HG03558 (cell line): Measurements from ENCODE around the gene OPHN1.
"Not testable (repeated sequence)": the region's sequence is repeated elsewhere in the genome, so short reads cannot be mapped to it uniquely, and the experiment has no call there.

ENCODE experiments used
- ATAC-seq: cut with Tn5 transposase; IDR thresholded peaks from one replicate; pipeline ENCODE4 v1.9.1; 2021; ENCODE audit warnings: moderate number of reproducible peaks; ENCODE audit not compliant: unreplicated experiment; ENCODE audit errors: extremely low read depth

Gene OPHN1

DNA sequence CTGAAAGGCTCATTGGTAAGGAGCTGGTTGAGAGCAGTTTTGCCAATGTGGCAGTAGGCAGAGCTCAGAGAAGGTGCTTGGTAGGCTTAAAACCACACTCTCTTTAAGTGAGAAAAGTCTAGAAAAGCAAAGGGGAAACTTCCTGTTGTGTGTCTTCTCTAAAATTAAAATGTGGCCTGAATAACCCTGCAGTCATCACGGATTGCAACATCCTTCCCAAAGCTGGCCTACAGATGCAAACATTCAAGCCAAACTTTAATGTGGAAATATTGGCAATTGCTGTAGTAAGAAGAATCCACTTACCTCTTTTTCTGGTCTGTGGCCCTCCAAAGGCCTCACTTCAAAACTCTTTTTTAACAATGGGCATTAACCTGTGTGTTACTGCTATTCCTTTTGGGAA lies 348.5 kb downstream of the OPHN1 start:
- ATAC-seq, result no peak

DNA sequence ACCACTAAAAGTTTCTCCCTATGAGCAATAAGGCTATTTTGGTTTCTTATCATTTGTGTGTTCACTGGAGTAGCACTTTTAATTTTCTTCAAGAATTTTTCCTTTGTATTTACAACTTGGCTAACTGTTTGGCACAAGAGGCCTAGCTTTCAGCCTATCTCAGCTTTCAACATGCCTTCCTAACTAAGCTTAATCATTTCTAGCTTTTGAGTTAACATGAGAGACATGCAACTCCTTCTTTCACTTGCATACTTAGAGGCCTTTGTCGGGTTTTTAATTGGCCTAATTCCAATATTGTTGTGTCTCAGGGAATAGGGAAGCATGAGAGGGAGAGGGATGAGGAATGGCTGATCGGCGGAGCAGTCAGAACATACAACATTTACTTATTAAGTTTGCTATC lies 349.8 kb downstream of the OPHN1 start:
- no peak for ATAC-seq

DNA sequence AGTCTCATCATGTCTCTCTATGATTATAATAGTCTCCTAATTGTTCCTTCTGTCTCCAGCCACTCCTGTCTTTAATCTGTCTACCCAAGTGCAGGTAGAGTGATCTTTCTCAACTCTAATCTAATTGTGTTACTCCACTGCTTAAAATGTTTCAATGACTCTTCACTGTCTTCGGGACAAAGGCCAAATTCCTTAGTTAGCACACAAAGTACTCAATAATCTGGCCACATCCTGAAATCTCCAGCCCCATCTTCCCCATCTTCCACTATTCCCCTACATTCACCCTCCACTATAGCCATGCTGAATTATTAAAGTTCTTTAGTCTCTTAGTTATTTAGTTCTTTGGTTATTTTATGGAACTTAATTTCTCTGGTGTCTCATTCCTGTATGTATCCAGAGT lies 353.3 kb downstream of the OPHN1 start:
- ATAC-seq, result no peak

DNA sequence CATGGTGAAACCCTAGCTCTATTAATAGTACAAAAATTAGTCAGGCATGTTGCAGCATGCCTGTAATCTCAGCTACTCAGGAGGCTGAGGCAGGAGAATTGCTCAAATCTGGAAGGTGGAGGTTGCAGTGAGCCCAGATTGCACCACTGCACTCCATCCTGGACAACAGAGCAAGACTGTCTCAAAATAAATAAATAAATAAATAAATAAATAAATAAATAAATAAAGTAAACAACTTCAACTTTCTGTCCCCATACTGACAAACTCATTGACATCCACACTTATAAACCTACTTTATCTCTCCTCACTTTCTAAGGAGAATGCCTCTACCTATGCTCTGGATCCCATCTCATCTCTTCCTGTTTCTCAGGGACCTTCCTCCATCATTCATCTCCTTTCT lies 354.5 kb downstream of the OPHN1 start:
- ATAC-seq, result not testable (repeated sequence)

DNA sequence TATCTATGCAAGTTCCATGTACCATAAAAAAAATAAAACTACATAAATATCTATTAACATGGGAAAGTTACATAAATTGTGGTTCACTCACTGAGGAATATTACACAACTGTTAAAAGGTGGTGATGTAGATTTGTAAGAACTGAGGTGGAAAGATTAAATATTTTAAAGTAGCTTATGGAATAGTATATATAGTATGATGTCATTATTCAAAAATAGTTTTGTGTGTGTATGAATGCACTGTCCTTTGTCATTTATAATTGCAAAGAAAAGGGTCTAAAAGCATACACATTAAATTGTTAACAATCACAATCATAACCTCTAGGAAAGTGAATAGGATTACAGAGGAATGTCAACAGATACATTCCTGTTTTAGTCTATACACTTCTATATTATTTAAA lies 355.9 kb downstream of the OPHN1 start:
- ATAC-seq, result no peak

DNA sequence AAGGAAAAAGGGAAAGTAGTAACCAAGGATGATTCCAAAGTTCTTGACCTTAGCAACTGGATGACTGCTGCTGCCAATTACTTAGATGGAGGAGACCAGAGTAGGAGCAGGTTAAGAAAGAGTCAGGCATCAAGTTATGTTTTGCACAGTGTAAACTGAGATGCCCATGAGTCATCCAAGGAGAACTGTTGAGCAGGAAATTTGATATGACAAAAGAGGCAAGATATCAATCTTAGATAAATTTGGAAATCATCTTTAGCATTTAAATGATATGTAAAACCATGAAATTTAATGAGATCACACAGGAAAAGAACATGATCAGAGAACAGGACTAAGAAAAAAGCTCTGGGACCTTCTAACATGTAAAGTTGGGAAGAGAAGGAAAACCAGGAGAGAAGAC lies 361.3 kb downstream of the OPHN1 start:
- ATAC-seq, result no peak

DNA sequence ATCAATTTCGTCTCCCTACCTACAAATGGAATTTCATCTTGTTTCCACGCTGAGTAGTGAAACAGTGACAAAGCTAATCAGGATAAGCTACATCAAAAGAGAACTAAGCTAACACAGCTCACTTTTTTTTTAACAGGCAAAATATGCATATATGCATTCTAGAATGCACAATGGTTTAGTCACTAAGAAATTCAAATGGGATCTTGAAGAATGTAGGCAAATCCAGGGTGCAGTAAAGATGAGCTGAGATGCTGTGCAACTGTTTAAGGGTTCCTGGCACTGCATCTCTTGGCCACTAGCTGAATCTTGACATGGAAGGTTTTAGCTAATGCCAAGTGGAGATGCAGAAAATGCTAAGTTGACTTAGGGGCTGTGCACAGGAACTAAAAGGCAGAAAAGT lies 363.2 kb downstream of the OPHN1 start:
- not testable (repeated sequence) for ATAC-seq

DNA sequence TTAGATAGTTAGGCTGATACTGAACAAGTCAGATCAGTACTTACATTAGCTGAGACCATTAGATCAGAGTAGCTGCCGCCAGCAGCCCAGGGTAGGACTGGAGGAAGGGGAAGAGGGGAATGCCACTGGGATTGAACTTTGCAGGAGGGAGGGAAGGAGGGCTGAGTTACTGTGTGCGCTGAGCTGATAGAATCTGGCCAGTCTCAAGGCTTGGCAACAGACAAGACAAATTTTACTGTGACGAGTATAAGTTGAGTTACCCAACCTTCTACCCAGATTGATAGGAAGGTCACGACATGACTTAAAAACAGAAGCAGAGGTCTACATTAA lies 372.1 kb downstream of the OPHN1 start:
- ATAC-seq, result no peak

DNA sequence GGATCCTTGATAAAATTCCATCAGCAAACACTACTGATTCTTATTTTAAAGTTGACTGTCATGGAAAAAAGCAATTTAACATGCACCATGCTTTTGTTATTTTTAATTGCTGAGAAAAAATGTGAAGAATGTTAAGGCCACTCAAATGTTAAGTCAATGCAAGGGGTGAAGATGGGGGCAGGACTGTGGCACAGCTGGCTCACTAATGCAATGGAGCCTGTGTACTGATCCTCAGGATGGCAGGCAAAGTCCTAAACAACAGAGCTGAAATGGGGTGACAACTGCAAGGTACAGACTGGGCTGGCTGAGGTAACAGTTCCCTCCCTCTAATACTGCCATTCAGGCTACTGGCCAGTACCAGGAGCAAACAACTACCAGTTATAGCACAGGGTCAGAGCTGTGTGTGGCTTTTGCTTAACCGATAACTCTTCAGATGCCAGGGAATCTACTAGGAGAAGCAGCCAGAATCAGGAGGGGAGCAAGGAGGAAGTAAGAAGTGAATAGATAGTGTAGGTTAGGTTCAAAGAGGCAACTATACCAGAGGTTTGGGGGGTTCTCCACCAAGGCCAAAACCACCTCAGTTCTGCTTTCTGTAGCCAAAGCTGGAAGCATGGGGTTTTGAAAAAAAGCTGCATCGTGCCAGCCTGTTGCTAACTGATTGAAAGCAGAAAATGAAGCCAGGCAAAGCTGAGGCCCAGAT lies 372.6 kb downstream of the OPHN1 start:
- no peak for ATAC-seq

DNA sequence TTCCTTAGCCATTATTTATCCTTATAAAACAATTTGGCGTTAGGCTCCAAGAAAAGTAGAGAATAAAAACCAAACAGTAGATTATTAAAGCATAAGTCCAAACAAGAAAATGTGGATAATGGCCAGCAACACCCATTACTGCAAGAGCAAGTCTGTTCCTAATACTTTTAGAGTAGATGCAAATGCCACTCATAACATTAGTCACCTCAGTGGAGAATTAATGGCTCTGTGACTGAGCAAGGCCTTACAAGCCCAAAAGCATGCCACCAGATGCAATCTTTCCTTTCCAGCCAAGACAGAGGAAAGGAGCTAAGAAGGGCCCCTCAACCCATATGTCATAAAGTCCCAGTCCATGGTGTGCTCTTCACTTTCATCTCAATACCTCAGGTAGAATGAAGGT lies 373.8 kb downstream of the OPHN1 start:
- no peak for ATAC-seq

DNA sequence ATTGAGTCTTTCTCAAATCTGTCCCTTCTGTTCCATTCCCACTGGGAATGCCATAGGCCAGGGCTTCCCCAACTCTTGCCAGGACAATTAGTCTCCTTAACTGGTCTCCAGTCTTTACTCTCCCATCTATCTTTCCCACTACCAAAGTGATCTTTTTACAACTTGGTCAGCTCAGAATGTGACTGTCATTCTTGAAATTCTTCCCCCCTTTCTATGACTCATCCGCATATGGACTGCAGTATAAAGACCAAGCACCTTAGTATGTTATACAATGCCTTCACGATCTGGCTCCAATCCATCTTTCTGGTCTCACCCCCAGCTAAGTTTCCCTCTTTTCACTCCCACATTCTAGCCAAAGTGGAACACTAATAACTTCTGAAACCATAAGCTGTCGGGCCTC lies 383.8 kb downstream of the OPHN1 start:
- no peak for ATAC-seq

DNA sequence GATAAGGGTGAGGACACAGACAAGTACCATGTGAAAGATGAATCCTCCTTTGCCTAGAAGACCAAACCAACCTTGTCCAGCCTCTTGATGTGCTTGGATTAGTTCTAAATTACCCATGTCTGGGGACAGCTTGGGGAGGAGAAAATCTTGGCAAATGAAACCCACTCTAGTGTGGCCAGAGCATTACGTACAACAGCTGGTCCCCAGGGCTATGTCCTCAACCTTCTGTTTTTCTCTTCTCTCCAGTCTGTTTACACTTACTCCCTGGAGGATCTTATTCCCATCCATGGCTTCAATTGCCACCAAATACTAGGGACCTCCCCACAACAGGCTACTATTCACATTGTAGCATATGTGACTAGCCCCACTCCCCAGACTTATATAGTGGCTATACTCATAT lies 384.5 kb downstream of the OPHN1 start:
- ATAC-seq, result no peak

DNA sequence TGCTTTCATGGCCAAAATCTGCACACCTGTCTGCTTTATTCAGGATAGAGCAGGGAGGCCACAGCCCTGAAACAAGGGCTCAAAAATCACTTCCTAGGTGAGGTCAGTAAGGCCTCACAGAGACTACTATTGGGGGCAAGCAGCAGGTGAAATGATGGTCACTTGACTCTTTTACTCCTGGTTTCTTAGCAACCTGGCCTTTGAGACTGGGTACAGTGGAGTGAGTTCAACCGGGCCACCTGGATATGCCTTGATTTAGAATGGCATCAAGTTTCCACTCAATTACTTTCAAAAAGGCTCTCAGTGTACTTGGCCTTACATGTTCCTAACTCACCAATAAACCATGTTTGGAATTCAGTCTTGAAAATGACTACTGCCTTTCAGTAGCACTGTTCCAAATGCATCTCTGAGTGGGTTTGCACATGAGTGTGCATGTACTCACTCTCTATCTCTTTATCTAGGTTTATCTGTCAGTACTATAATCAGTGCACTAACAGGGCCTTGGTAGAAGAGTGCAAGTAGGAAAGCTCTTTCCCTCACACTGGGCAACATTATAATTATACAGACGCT lies 388.2 kb downstream of the OPHN1 start:
- no peak for ATAC-seq

DNA sequence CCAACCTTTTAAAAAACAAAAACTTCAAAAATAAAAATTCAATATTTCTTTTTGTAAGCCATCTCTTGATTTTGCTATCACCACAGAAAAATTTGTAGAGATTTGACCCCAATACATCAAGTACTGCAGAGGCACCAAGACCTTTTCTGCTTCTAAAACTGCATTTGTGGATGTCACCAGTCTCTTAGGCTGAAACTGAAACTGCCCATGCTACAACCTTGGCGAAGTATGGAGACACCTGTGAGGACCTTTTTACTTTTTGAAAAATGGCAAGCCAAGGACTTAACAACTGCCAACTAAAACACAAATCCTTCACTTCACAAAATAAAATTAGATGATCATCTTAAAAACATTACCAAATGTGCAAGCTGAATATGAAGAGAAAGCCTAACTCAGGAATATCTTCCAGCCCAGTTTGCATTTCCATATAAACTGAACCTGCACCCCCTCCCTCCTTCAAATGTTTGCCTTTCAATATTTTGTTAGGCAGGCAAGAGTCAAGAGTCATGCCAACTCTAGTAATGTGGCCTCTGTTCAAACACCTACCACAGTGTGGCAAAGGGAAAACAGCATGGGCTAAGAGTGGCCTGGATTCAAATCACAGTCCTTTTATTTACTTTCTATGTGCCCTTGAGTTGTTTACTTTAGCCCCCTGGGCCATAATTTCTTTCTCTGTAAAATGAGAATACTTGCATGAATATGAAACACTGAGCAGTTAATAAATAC lies 389.4 kb downstream of the OPHN1 start:
- ATAC-seq, result no peak

DNA sequence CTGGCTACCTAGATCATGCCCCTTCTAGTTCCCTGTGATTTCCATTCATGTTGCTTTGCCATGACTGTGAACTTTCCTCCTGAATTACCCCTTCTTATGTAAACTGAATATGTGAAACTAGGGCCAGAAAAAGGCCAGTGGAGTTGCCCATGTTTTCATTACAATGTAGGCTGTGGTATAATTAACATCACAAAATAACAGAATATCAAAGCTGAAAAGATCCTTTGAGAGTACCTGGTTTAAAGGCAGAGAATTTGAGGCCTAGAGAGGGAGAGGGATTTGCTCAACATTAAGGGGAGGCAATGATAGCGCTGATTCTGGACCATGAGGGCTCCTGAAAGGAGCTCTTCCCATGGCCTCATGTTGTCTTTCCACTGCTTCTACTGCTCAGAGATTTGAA lies 392.2 kb downstream of the OPHN1 start:
- no peak for ATAC-seq

DNA sequence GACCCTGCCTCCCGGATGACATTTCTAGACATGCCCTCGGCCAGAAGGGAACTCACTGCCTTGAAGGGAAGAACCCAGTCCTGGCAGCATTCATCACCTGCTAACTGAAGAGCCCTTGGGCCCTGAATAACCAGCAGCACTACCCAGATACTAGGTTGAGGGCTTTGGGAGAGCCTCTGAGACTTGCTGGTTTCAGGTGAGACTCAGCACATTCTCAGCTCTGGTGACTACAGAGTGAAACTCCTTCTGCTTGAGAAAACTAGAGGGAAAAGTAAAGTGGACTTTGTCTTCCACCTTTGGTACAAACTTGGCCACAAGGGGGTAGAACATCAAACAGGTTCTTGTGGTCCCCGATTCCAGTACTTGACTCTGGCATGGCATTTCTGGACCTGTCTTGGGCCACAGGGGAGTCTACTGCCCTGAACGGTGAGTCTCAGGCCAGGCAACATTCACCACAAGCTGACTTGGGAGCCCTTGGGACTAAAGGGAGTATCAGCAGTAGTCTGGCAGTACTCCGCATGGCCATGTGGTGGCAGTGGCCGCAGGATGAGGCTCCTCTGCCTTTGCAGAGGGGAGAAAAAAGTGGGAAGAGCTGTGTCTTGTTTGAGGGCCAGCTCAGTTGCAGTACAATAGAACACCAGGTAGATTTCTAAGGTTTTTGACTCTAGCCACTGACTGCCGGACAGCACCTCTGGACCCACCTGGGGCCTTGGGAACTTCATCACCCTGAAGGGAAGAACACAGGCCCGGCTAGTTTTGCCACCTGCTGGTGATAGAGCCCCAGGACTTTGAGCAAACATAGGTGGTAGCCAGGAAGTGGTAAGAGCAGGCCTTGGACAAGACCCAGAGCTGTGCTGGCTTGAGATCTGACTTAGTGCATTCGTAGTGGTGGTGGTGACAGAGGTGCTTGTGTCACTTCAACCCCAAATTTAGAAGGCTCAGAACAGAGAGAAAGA lies 414.8 kb downstream of the OPHN1 start:
- no peak for ATAC-seq

DNA sequence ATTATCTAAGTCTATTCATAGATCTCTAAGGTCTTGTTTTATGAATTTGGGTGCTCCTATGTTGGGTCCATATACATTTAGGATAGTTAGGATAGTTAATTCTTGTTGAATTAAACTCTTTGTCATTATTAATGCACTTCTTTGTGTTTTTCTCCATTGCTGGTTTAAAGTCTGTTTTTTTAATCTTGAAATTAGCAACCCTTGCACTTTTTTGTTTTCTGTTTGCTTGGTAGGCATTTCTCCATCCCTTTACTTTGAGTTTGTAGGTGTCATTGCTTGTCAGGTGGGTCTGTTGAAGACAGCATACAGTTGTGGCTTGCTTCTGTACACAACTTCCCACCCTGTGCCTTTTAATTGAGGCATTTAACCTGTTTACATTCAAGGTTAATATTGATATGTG lies 434.8 kb downstream of the OPHN1 start:
- no peak for ATAC-seq
